ENCODE data around the gene WDR59.

GRCh38 chr16:75007443-75007842, 22.5 kb upstream of the WDR59 start:
- TF ChIP-seq, protein P1, sequence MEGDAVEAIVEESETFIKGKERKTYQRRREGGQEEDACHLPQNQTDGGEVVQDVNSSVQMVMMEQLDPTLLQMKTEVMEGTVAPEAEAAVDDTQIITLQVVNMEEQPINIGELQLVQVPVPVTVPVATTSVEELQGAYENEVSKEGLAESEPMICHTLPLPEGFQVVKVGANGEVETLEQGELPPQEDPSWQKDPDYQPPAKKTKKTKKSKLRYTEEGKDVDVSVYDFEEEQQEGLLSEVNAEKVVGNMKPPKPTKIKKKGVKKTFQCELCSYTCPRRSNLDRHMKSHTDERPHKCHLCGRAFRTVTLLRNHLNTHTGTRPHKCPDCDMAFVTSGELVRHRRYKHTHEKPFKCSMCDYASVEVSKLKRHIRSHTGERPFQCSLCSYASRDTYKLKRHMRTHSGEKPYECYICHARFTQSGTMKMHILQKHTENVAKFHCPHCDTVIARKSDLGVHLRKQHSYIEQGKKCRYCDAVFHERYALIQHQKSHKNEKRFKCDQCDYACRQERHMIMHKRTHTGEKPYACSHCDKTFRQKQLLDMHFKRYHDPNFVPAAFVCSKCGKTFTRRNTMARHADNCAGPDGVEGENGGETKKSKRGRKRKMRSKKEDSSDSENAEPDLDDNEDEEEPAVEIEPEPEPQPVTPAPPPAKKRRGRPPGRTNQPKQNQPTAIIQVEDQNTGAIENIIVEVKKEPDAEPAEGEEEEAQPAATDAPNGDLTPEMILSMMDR (IDR thresholded peaks at IDR 0.05), result no peak
- TF ChIP-seq POLR2A (IDR thresholded peaks at IDR 0.05), result no peak

Measured in tibial nerve (tissue), 3 donors.